ENCODE data around the gene TOMT.

DNA sequence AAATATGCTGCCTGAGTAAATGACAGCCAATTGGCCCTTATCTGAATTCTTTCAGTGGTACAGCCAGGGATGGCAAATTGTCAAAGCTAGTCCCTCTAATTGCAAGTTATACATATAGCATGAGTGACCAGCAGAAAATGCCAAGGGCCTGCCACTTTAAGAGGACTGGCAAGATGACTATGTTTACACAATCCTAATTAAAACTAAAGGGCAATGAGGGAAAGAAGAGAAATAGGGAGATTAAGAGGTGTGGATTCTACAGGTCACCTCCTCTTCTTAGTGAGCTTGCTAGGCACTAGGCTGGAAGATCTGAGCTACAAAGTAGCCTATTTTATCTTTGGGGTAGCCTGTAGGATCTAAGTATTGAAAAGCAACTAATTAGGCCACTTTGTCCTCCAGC is 38.9 kb upstream of the TOMT start:
- TF ChIP-seq, protein P1, sequence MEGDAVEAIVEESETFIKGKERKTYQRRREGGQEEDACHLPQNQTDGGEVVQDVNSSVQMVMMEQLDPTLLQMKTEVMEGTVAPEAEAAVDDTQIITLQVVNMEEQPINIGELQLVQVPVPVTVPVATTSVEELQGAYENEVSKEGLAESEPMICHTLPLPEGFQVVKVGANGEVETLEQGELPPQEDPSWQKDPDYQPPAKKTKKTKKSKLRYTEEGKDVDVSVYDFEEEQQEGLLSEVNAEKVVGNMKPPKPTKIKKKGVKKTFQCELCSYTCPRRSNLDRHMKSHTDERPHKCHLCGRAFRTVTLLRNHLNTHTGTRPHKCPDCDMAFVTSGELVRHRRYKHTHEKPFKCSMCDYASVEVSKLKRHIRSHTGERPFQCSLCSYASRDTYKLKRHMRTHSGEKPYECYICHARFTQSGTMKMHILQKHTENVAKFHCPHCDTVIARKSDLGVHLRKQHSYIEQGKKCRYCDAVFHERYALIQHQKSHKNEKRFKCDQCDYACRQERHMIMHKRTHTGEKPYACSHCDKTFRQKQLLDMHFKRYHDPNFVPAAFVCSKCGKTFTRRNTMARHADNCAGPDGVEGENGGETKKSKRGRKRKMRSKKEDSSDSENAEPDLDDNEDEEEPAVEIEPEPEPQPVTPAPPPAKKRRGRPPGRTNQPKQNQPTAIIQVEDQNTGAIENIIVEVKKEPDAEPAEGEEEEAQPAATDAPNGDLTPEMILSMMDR (IDR thresholded peaks at IDR 0.05), result no peak
- TF ChIP-seq POLR2AphosphoS5 (IDR thresholded peaks at IDR 0.05; ENCODE audit: low read depth, low read length) (no peak), SIN3A (IDR thresholded peaks at IDR 0.05; ENCODE audit: borderline replicate concordance, insufficient read depth, low read depth, low read length) (no peak), TCF7L2 (IDR thresholded peaks at IDR 0.05; ENCODE audit: low read depth, low read length) (no peak)
